Measurements from ENCODE around the gene ARHGEF12. TPM values are rescaled to one million over a fixed set of nuclear protein-coding genes. Genes with fewer than 3 reads are reported as not detected.

The ARHGEF12 gene
- total and polyA plus RNA-seq, 2 experiments from 2014 or later: 9.0 to 38.9 TPM

- no peaks in the 10 kb centered on the region for H3F3A ChIP-seq (replicated peaks; ENCODE audit: low read depth)
- H3K27me3 ChIP-seq (ENCODE audit: insufficient read depth): no peaks in the 10 kb centered on the region
- no peak overlapping the region for H2AFZ ChIP-seq
- no peak overlapping the region for H3K4me3 ChIP-seq
- peaks cover 51% of the 10 kb centered on the region for H3K4me1 ChIP-seq (ENCODE audit: insufficient read depth)
- Mint-ChIP-seq H3K27me3 (ENCODE audit: insufficient read depth, low read depth, poor library complexity) (no peaks in the 10 kb centered on the region), H3K4me1 (peaks cover 55% of the 10 kb centered on the region), H3K9me3 (no peaks in the 10 kb centered on the region), H3K36me3 (ENCODE audit: low read depth) (no peaks in the 10 kb centered on the region), H3K27ac (0 out of 2 replicates have a peak overlapping the region, but pooled peaks have one; percentile 46), H3K4me3 (no peak overlapping the region)
- TF ChIP-seq EZH2 (IDR thresholded peaks at IDR 0.05; ENCODE audit: low read depth, unreplicated experiment) (no peak), EZH2phosphoT487 (IDR thresholded peaks at IDR 0.05; ENCODE audit: unreplicated experiment) (no peak), CREB1 (CRISPR knock-in tag; IDR thresholded peaks at IDR 0.05; ENCODE audit: low read depth) (no peak), ETS1 (IDR thresholded peaks at IDR 0.05) (no peak), POLR2AphosphoS5 (IDR thresholded peaks at IDR 0.05; ENCODE audit: low read depth) (no peak), ZNF331 (CRISPR knock-in tag; IDR thresholded peaks at IDR 0.05; ENCODE audit: low read depth) (no peak), ZNF462 (CRISPR knock-in tag; IDR thresholded peaks at IDR 0.05) (no peak), STAT1 (IDR thresholded peaks at IDR 0.05; ENCODE audit: unreplicated experiment) (no peak), JUNB (IDR thresholded peaks at IDR 0.05; ENCODE audit: unreplicated experiment) (no peak), REST (IDR thresholded peaks at IDR 0.05; ENCODE audit: unreplicated experiment) (no peak), NANOG (IDR thresholded peaks at IDR 0.05; ENCODE audit: borderline replicate concordance) (no peak), ZNF114 (CRISPR knock-in tag; IDR thresholded peaks at IDR 0.05) (no peak)
- TF ChIP-seq, protein P1, sequence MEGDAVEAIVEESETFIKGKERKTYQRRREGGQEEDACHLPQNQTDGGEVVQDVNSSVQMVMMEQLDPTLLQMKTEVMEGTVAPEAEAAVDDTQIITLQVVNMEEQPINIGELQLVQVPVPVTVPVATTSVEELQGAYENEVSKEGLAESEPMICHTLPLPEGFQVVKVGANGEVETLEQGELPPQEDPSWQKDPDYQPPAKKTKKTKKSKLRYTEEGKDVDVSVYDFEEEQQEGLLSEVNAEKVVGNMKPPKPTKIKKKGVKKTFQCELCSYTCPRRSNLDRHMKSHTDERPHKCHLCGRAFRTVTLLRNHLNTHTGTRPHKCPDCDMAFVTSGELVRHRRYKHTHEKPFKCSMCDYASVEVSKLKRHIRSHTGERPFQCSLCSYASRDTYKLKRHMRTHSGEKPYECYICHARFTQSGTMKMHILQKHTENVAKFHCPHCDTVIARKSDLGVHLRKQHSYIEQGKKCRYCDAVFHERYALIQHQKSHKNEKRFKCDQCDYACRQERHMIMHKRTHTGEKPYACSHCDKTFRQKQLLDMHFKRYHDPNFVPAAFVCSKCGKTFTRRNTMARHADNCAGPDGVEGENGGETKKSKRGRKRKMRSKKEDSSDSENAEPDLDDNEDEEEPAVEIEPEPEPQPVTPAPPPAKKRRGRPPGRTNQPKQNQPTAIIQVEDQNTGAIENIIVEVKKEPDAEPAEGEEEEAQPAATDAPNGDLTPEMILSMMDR (conservative IDR thresholded peaks at IDR 0.05; ENCODE audit: low read depth in 2 of 2): no peak
- H3K36me3 ChIP-seq (ENCODE audit: insufficient read depth): no peaks in the 10 kb centered on the region
- ATAC-seq: no peak
- H3K9me2 ChIP-seq (ENCODE audit: insufficient read depth): no peaks in the 10 kb centered on the region
- H4K20me1 ChIP-seq (replicated peaks; ENCODE audit: insufficient read depth): no peaks in the 10 kb centered on the region
- peaks cover 62% of the 10 kb centered on the region for H3K79me2 ChIP-seq (replicated peaks; ENCODE audit: insufficient read depth)
- no peak overlapping the region for H3K27ac ChIP-seq (ENCODE audit: low read depth)
- DNase-seq (ENCODE audit: low spot score): no peak
- peak overlapping the region; percentile 23; the same call in 1 of the 2 replicates for H3K4me2 ChIP-seq
Observed at GRCh38 chr11:120401506-120401905, 65.3 kb downstream of the ARHGEF12 start.
